Activated CD4-positive, alpha-beta T cell treated with anti-CD3 and anti-CD28 coated beads, Interleukin-10, Interleukin-2, amounts not matched to agents 100 ng/mL and 50 ng/mL, durations not matched to agents 16 hours and 8 hours (primary cell): ENCODE data around the gene TENM4.
A peak's percentile ranks its signal among the peaks of the same experiment; 100 is the strongest.
"Not testable (repeated sequence)": the region's sequence is repeated elsewhere in the genome, so short reads cannot be mapped to it uniquely, and the experiment has no call there.

Source experiments
- DNase-seq: peaks from one replicate; pipeline ENCODE4 v3.0.0-alpha.2; 2020

The TENM4 gene

GRCh38 chr11:79241205-79241851 is 199.5 kb downstream of the TENM4 start:
- DNase-seq = no peak

GRCh38 chr11:79237703-79238102 is 203.1 kb downstream of the TENM4 start:
- DNase-seq = no peak

GRCh38 chr11:79237091-79237490 is 203.7 kb downstream of the TENM4 start:
- no peak for DNase-seq

GRCh38 chr11:79236541-79236971 is 204.3 kb downstream of the TENM4 start:
- no peak for DNase-seq

- no peak for DNase-seq
Measured at GRCh38 chr11:79235696-79236095, 205.1 kb downstream of the TENM4 start.

- DNase-seq = no peak
Measured at GRCh38 chr11:79232346-79232745, 208.5 kb downstream of the TENM4 start.

GRCh38 chr11:79229047-79229446 is 211.8 kb downstream of the TENM4 start:
- DNase-seq = no peak

- no peak for DNase-seq
Measured at GRCh38 chr11:79227767-79228755, 212.8 kb downstream of the TENM4 start.

GRCh38 chr11:79227308-79227707 is 213.5 kb downstream of the TENM4 start:
- no peak for DNase-seq

- no peak for DNase-seq
Measured at GRCh38 chr11:79226126-79226525, 214.7 kb downstream of the TENM4 start.

- not testable (repeated sequence) for DNase-seq
Measured at GRCh38 chr11:79222163-79222562, 218.7 kb downstream of the TENM4 start.

GRCh38 chr11:79221444-79222130 is 219.2 kb downstream of the TENM4 start:
- DNase-seq = no peak

GRCh38 chr11:79220171-79220570 is 220.7 kb downstream of the TENM4 start:
- no peak for DNase-seq

- DNase-seq = no peak
Measured at GRCh38 chr11:79219186-79220045, 221.4 kb downstream of the TENM4 start.

- no peak for DNase-seq
Measured at GRCh38 chr11:79212741-79213190, 228.1 kb downstream of the TENM4 start.

- no peak for DNase-seq
Measured at GRCh38 chr11:79209540-79210266, 231.1 kb downstream of the TENM4 start.

- DNase-seq = no peak
Measured at GRCh38 chr11:79208126-79208525, 232.7 kb downstream of the TENM4 start.

GRCh38 chr11:79206951-79207350 is 233.9 kb downstream of the TENM4 start:
- DNase-seq = no peak

GRCh38 chr11:79205786-79206185 is 235.0 kb downstream of the TENM4 start:
- no peak for DNase-seq

- peak; percentile 13 for DNase-seq
Measured at GRCh38 chr11:79201677-79202347, 239.0 kb downstream of the TENM4 start.
